ENCODE results near the gene GALNT17.

Gene GALNT17

GRCh38 chr7:71752171-71752935 lies 620.4 kb downstream of the GALNT17 start:
- no peak for DNase-seq (ENCODE audit: low read depth)

GRCh38 chr7:71753236-71753635 lies 621.3 kb downstream of the GALNT17 start:
- DNase-seq (ENCODE audit: low read depth), result no peak

- no peak for DNase-seq (ENCODE audit: low read depth)
These were observed 622.2 kb downstream of the GALNT17 start for GRCh38 chr7:71753956-71754664.

- no peak for DNase-seq (ENCODE audit: low read depth)
These were observed 622.9 kb downstream of the GALNT17 start for GRCh38 chr7:71754828-71755227.

GRCh38 chr7:71761336-71761735 lies 629.4 kb downstream of the GALNT17 start:
- no peak for DNase-seq (ENCODE audit: low read depth)

Data from stimulated activated CD8-positive, alpha-beta memory T cell treated with anti-CD3 and anti-CD28 coated beads, Interleukin-12 subunit alpha, Interleukin-12 subunit beta, amount 100 ng/mL, for 4 hours (primary cell).